Activated naive CD4-positive, alpha-beta T cell treated with anti-CD3 and anti-CD28 coated beads, Interleukin-2, amount 50 U/mL, for 72 hours (primary cell): ENCODE data around the gene NDUFAF3. TPM values are rescaled to one million over a fixed set of nuclear protein-coding genes. Genes with fewer than 3 reads are reported as not detected.
"Not testable (repeated sequence)": the region's sequence is repeated elsewhere in the genome, so short reads cannot be mapped to it uniquely, and the experiment has no call there.

ENCODE experiments used
- ATAC-seq, 2 donors: fragments of 150-1000 bp; cut with Tn5 transposase; 2 replicates each; pipeline ENCODE4 v1.10.0; 2021; ENCODE audit warnings: mild to moderate bottlenecking in 2 of 2, moderate library complexity in 2 of 2
- DNase-seq, 2 donors: peaks; one replicate each; pipeline ENCODE4 v3.0.0; 2021 to 2022; ENCODE audit warnings: low spot score in 2 of 2
- H3K27ac Mint-ChIP-seq, 2 donors: one replicate each; pipeline ENCODE4 v1.8.0; 2022; ENCODE audit warnings: mild to moderate bottlenecking in 2 of 2, mixed read lengths in 2 of 2
- H3K36me3 Mint-ChIP-seq, 2 donors: one replicate each; pipeline ENCODE4 v1.8.0; 2022; ENCODE audit warnings: mixed read lengths in 2 of 2
- H3K9me3 Mint-ChIP-seq, 2 donors: one replicate each; pipeline ENCODE4 v1.8.0; 2022; ENCODE audit warnings: mixed read lengths in 2 of 2
- total RNA-seq, 2 donors: library from RNA; stranded (reverse); gene quantifications; one replicate each; pipeline ENCODE4 v1.2.3, GENCODE V29; 2022

The NDUFAF3 gene
- total RNA-seq, 2 donors from 2014 or later = 60.3 to 80.8 TPM

GRCh38 chr3:48996640-48997039 is 25.3 kb upstream of the NDUFAF3 start:
- ATAC-seq = no peak
- no peaks in the 10 kb centered on the region for H3K9me3 Mint-ChIP-seq
- peak overlapping the region in 1 of 2 donors; percentile 18 for H3K27ac Mint-ChIP-seq

GRCh38 chr3:48997102-48997635 is 24.8 kb upstream of the NDUFAF3 start:
- ATAC-seq = no peak
- Mint-ChIP-seq H3K9me3 (no peaks in the 10 kb centered on the region), H3K36me3 (peaks cover 0 to under 1% of the 10 kb centered on the region in 2 donors), H3K27ac (peak overlapping the region in 1 of 2 donors; percentile 18)
- no peak for DNase-seq

More at GRCh38 chr3:48996640-48997039, 25.3 kb upstream of the NDUFAF3 start:
- H3K36me3 Mint-ChIP-seq = peaks cover 0 to 5% of the 10 kb centered on the region in 2 donors
- DNase-seq = no peak

- H3K9me3 Mint-ChIP-seq = no peaks in the 10 kb centered on the region
- H3K36me3 Mint-ChIP-seq = no peaks in the 10 kb centered on the region
- no peak for ATAC-seq
- DNase-seq = no peak
- no peak overlapping the region for H3K27ac Mint-ChIP-seq
Measured at GRCh38 chr3:48997714-48998637, 23.9 kb upstream of the NDUFAF3 start.

GRCh38 chr3:48999085-48999858 is 22.6 kb upstream of the NDUFAF3 start:
- ATAC-seq = no peak
- Mint-ChIP-seq H3K27ac (peak overlapping the region in 1 of 2 donors; percentile 1), H3K36me3 (no peaks in the 10 kb centered on the region), H3K9me3 (no peaks in the 10 kb centered on the region)
- no peak for DNase-seq

- DNase-seq (no peak), ATAC-seq (no peak)
- Mint-ChIP-seq H3K9me3 (no peaks in the 10 kb centered on the region), H3K27ac (peak overlapping the region; percentile 71 to 91), H3K36me3 (no peaks in the 10 kb centered on the region)
Measured at GRCh38 chr3:49001155-49001554, 20.8 kb upstream of the NDUFAF3 start.

GRCh38 chr3:49004352-49005302 is 17.3 kb upstream of the NDUFAF3 start:
- no peaks in the 10 kb centered on the region for H3K9me3 Mint-ChIP-seq
- H3K27ac Mint-ChIP-seq = no peak overlapping the region
- no peak for DNase-seq
- H3K36me3 Mint-ChIP-seq = peaks cover 11 to 14% of the 10 kb centered on the region in 2 donors
- ATAC-seq = no peak

- H3K27ac Mint-ChIP-seq = no peak overlapping the region
- ATAC-seq = no peak
Measured at GRCh38 chr3:49005303-49005680, 16.6 kb upstream of the NDUFAF3 start.

GRCh38 chr3:49005998-49006397 is 15.9 kb upstream of the NDUFAF3 start:
- no peak for ATAC-seq
- Mint-ChIP-seq H3K27ac (peak overlapping the region in 1 of 2 donors; percentile 94), H3K9me3 (no peaks in the 10 kb centered on the region), H3K36me3 (peaks cover 11 to 14% of the 10 kb centered on the region in 2 donors)
- no peak for DNase-seq

More at GRCh38 chr3:49005303-49005680, 16.6 kb upstream of the NDUFAF3 start:
- Mint-ChIP-seq H3K36me3 (peaks cover 11 to 14% of the 10 kb centered on the region in 2 donors), H3K9me3 (no peaks in the 10 kb centered on the region)
- DNase-seq = no peak

GRCh38 chr3:49006408-49007067 is 15.4 kb upstream of the NDUFAF3 start:
- peaks cover 11 to 14% of the 10 kb centered on the region in 2 donors for H3K36me3 Mint-ChIP-seq
- no peaks in the 10 kb centered on the region for H3K9me3 Mint-ChIP-seq
- peak overlapping the region; percentile 94 to 98 for H3K27ac Mint-ChIP-seq
- ATAC-seq = no peak
- DNase-seq = peak in 1 of 2 donors; percentile 30

GRCh38 chr3:49007068-49007770 is 14.7 kb upstream of the NDUFAF3 start, which contains the start of gene WDR6:
WDR6 (plus strand) TSS chr3:49007391; CDS start chr3:49007432, 41 bp downstream.
- DNase-seq = peak; percentile 97 to 99
- H3K27ac Mint-ChIP-seq = peak within 1 kb of the TSS; percentile 94 to 98
- H3K9me3 Mint-ChIP-seq = no peaks in the 10 kb centered on the region
- ATAC-seq = peak; percentile 89 to 94
- peaks cover 11 to 14% of the 10 kb centered on the region in 2 donors for H3K36me3 Mint-ChIP-seq

- ATAC-seq (peak; percentile 53 to 71), DNase-seq (peak; percentile 86 to 94)
- Mint-ChIP-seq H3K36me3 (peaks cover 11 to 14% of the 10 kb centered on the region in 2 donors), H3K9me3 (no peaks in the 10 kb centered on the region), H3K27ac (peak overlapping the region; percentile 94 to 98)
Measured at GRCh38 chr3:49007771-49008528, 14.0 kb upstream of the NDUFAF3 start.

- ATAC-seq, H3K9me3 Mint-ChIP-seq, DNase-seq: not testable (repeated sequence)
- Mint-ChIP-seq H3K36me3 (peaks cover 11 to 14% of the 10 kb centered on the region in 2 donors), H3K27ac (peak overlapping the region; percentile 94)
Measured at GRCh38 chr3:49008627-49009026, 13.3 kb upstream of the NDUFAF3 start.

- peak overlapping the region; percentile 89 to 94 for H3K27ac Mint-ChIP-seq
- ATAC-seq (no peak), DNase-seq (no peak)
- H3K9me3 Mint-ChIP-seq = no peaks in the 10 kb centered on the region
- peaks cover 11 to 14% of the 10 kb centered on the region in 2 donors for H3K36me3 Mint-ChIP-seq
Measured at GRCh38 chr3:49009396-49009795, 12.5 kb upstream of the NDUFAF3 start.

GRCh38 chr3:49012441-49013017 is 9.4 kb upstream of the NDUFAF3 start:
- peak overlapping the region in 1 of 2 donors; percentile 55 for H3K27ac Mint-ChIP-seq
- no peak for DNase-seq
- no peaks in the 10 kb centered on the region for H3K9me3 Mint-ChIP-seq
- no peak for ATAC-seq
- H3K36me3 Mint-ChIP-seq = peaks cover 7 to 12% of the 10 kb centered on the region in 2 donors
